HepG2 (cell line): ENCODE data around the gene DHX8. TPM values are rescaled to one million over a fixed set of nuclear protein-coding genes. Genes with fewer than 3 reads are reported as not detected.

Source experiments
- AHR ChIP-seq: IDR thresholded peaks from 2 replicates; pipeline ENCODE4 v1.6.1; 2018; ENCODE audit warnings: missing genetic modification reagents, missing compliant biosample characterization
- FOXJ3 ChIP-seq: sonication (generic); formaldehyde crosslinking; IDR thresholded peaks from 2 replicates; pipeline ENCODE4 v1.4.0; 2020; ENCODE audit warnings: missing genetic modification reagents, mild to moderate bottlenecking, borderline replicate concordance
- HDAC6 ChIP-seq: fragments of 200-600 bp; sonication (generic); IDR thresholded peaks from 2 replicates; pipeline ENCODE4 v1.7.0; 2017; ENCODE audit warnings: mild to moderate bottlenecking, antibody characterized with exemption, low read length, low read depth
- ISL2 ChIP-seq: sonication (generic); formaldehyde crosslinking; IDR thresholded peaks from 2 replicates; pipeline ENCODE4 v1.5.0; 2020; ENCODE audit warnings: missing genetic modification reagents
- KLF6 ChIP-seq: IDR thresholded peaks from 2 replicates; pipeline ENCODE4 v1.8.0; 2016; ENCODE audit warnings: missing biosample characterization, missing genetic modification reagents
- MBD4 ChIP-seq: IDR thresholded peaks from 2 replicates; pipeline ENCODE4 v1.6.1; 2012; ENCODE audit warnings: low read length, inconsistent platforms, borderline replicate concordance
- MEIS1 ChIP-seq: sonication (generic); formaldehyde crosslinking; IDR thresholded peaks from 2 replicates; pipeline ENCODE4 v1.9.0; 2021; ENCODE audit warnings: mild to moderate bottlenecking, missing genetic modification reagents, moderate library complexity, borderline replicate concordance
- NFYC ChIP-seq: IDR thresholded peaks from 2 replicates; pipeline ENCODE4 v1.6.1; 2016; ENCODE audit warnings: missing genetic modification reagents, missing compliant biosample characterization
- NR2F1 ChIP-seq, 2 experiments: fragments of 450-650 bp in 1 of 2; formaldehyde crosslinking in 1 of 2; IDR thresholded peaks; 2 replicates each; pipeline versions ENCODE4 v1.5.0 to v1.6.1; 2016 to 2020; ENCODE audit warnings: mild to moderate bottlenecking in 1 of 2, missing compliant biosample characterization in 1 of 2, missing genetic modification reagents in 1 of 2, moderate library complexity in 1 of 2
- NR3C1 ChIP-seq: sonication (generic); formaldehyde crosslinking; IDR thresholded peaks from 2 replicates; pipeline ENCODE4 v1.4.0; 2020; ENCODE audit warnings: missing genetic modification reagents
- SKI ChIP-seq: fragments of 450-650 bp; IDR thresholded peaks from one replicate; pipeline ENCODE4 v1.6.1; 2018; ENCODE audit warnings: mild to moderate bottlenecking; ENCODE audit not compliant: partially characterized antibody
- TMF1 ChIP-seq: sonication (generic); formaldehyde crosslinking; IDR thresholded peaks from 2 replicates; pipeline ENCODE4 v1.8.1; 2022; ENCODE audit warnings: low read depth, missing genetic modification reagents
- ZNF10 ChIP-seq: sonication (generic); formaldehyde crosslinking; IDR thresholded peaks from 2 replicates; pipeline ENCODE4 v1.4.0; 2020; ENCODE audit warnings: mild to moderate bottlenecking, low read depth, missing genetic modification reagents, borderline replicate concordance
- ZNF430 ChIP-seq: sonication (generic); formaldehyde crosslinking; IDR thresholded peaks from 2 replicates; pipeline ENCODE4 v1.9.0; 2021; ENCODE audit warnings: mild to moderate bottlenecking, missing genetic modification reagents
- ZNF468 ChIP-seq: sonication (generic); formaldehyde crosslinking; IDR thresholded peaks from 2 replicates; pipeline ENCODE4 v1.8.0; 2022; ENCODE audit warnings: mild to moderate bottlenecking, moderate library complexity, missing genetic modification reagents
- ZNF530 ChIP-seq: sonication (generic); formaldehyde crosslinking; IDR thresholded peaks from 2 replicates; pipeline ENCODE4 v1.5.0; 2020; ENCODE audit warnings: low read depth, mild to moderate bottlenecking, missing genetic modification reagents
- polyA plus RNA-seq, 8 experiments: library from polyadenylated mRNA; depleted of rRNA in 3 of 8; stranded (reverse) in 7 of 8; unstranded in 1 of 8; fragments of >200 nt; fragmentation: Illumina TruSeq in 4 of 8; extraction: Trizol in 4 of 8; gene quantifications; 2 replicates each; pipeline versions ENCODE4 v1.2.1 to v1.2.3, GENCODE V29; 2011 to 2016; ENCODE audit warnings: low read depth in 4 of 8, missing spikeins in 1 of 8, mixed read lengths in 1 of 8; ENCODE audit not compliant: insufficient read depth in 1 of 8
- total RNA-seq, 5 experiments: library from RNA; depleted of rRNA; stranded (reverse); fragments of >200 nt; fragmentation: Illumina TruSeq; extraction: Trizol; gene quantifications; 2 replicates each; pipeline ENCODE4 v1.2.3, GENCODE V29; 2016; ENCODE audit warnings: low read depth in 1 of 5
- TF ChIP-seq, protein P1 (sequence below): IDR thresholded peaks from 2 replicates; pipeline ENCODE4 v1.6.1; 2016; ENCODE audit warnings: mild to moderate bottlenecking
- TF ChIP-seq, protein P2 (sequence below): IDR thresholded peaks from 2 replicates; pipeline ENCODE4 v1.6.1; 2016; ENCODE audit warnings: mild to moderate bottlenecking, missing biosample characterization, missing genetic modification reagents
- TF ChIP-seq, protein P3 (sequence below): sonication (generic); formaldehyde crosslinking; IDR thresholded peaks from 2 replicates; pipeline ENCODE4 v1.8.1; 2022; ENCODE audit warnings: mild to moderate bottlenecking, missing genetic modification reagents
- TF ChIP-seq, protein P4 (sequence below): sonication (generic); formaldehyde crosslinking; conservative IDR thresholded peaks from 2 replicates; pipeline ENCODE4 v1.8.0; 2022; ENCODE audit warnings: low read depth, missing genetic modification reagents
- TF ChIP-seq, protein P5 (sequence below): sonication (generic); formaldehyde crosslinking; IDR thresholded peaks from 2 replicates; pipeline ENCODE4 v1.4.0; 2020; ENCODE audit warnings: mild to moderate bottlenecking, missing genetic modification reagents
- TF ChIP-seq, protein P6 (sequence below): sonication (generic); formaldehyde crosslinking; IDR thresholded peaks from 2 replicates; pipeline ENCODE4 v1.4.0; 2020; ENCODE audit warnings: low read depth, mild to moderate bottlenecking, missing genetic modification reagents

Gene DHX8
- total and polyA plus RNA-seq, 2 of the 13 experiments (the other 11 are each of a cell fraction or from before 2014, with no cell fraction given) = 24.8 to 48.9 TPM

DNA sequence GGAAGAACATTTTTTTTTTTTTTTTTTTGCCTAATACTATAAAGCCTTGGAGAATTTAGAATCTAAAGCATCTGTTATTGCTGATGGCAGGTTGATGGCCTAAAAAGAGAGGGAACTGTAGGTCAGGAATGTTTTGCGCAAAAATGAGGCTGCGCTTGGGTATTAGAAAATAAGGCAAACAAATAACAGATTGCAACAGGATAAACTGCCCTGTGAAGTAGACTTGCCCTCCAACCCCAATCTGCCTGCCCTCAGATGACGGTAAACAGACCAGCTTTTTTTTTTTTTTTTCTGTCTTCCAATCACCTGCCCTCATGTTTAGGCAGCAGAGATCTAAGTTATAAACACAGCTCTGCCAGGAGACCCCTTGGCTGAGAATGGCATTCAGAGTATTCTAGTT, 3.8 kb upstream of the DHX8 start (continued):
- no peak for TF ChIP-seq HDAC6
- TF ChIP-seq, protein P1, sequence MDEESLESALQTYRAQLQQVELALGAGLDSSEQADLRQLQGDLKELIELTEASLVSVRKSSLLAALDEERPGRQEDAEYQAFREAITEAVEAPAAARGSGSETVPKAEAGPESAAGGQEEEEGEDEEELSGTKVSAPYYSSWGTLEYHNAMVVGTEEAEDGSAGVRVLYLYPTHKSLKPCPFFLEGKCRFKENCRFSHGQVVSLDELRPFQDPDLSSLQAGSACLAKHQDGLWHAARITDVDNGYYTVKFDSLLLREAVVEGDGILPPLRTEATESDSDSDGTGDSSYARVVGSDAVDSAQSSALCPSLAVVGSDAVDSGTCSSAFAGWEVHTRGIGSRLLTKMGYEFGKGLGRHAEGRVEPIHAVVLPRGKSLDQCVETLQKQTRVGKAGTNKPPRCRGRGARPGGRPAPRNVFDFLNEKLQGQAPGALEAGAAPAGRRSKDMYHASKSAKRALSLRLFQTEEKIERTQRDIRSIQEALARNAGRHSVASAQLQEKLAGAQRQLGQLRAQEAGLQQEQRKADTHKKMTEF (CRISPR knock-in tag) = peak; percentile 84
- TF ChIP-seq, protein P2, sequence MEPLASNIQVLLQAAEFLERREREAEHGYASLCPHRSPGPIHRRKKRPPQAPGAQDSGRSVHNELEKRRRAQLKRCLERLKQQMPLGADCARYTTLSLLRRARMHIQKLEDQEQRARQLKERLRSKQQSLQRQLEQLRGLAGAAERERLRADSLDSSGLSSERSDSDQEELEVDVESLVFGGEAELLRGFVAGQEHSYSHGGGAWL (CRISPR knock-in tag) = no peak
- TF ChIP-seq, protein P3, sequence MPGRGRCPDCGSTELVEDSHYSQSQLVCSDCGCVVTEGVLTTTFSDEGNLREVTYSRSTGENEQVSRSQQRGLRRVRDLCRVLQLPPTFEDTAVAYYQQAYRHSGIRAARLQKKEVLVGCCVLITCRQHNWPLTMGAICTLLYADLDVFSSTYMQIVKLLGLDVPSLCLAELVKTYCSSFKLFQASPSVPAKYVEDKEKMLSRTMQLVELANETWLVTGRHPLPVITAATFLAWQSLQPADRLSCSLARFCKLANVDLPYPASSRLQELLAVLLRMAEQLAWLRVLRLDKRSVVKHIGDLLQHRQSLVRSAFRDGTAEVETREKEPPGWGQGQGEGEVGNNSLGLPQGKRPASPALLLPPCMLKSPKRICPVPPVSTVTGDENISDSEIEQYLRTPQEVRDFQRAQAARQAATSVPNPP (CRISPR knock-in tag) = no peak
- peak; percentile 97 for TF ChIP-seq FOXJ3 (CRISPR knock-in tag)
- no peak for TF ChIP-seq AHR (CRISPR knock-in tag)
- TF ChIP-seq MEIS1 (CRISPR knock-in tag) = 0 out of 2 replicates have a peak, but pooled peaks have one; percentile 47
- TF ChIP-seq NR2F1 (CRISPR knock-in tag; IDR thresholded peaks at IDR 0.05) = peak; percentile 83 to 88
- TF ChIP-seq MBD4 = peak; percentile 63; the same call in 1 of the 2 replicates
- no peak for TF ChIP-seq TMF1 (CRISPR knock-in tag)
- TF ChIP-seq NFYC (CRISPR knock-in tag) = peak; percentile 55
- TF ChIP-seq, protein P4, sequence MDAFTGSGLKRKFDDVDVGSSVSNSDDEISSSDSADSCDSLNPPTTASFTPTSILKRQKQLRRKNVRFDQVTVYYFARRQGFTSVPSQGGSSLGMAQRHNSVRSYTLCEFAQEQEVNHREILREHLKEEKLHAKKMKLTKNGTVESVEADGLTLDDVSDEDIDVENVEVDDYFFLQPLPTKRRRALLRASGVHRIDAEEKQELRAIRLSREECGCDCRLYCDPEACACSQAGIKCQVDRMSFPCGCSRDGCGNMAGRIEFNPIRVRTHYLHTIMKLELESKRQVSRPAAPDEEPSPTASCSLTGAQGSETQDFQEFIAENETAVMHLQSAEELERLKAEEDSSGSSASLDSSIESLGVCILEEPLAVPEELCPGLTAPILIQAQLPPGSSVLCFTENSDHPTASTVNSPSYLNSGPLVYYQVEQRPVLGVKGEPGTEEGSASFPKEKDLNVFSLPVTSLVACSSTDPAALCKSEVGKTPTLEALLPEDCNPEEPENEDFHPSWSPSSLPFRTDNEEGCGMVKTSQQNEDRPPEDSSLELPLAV (CRISPR knock-in tag) = no peak
- no peak for TF ChIP-seq ZNF530 (CRISPR knock-in tag)
- TF ChIP-seq NR3C1 (CRISPR knock-in tag) = no peak
- peak; percentile 51; the same call in 1 of the 2 replicates for TF ChIP-seq ZNF430
- TF ChIP-seq ZNF10 (CRISPR knock-in tag) = no peak
- peak; percentile 80; the same call in 1 of the 2 replicates for TF ChIP-seq KLF6 (CRISPR knock-in tag)
- TF ChIP-seq, protein P5, sequence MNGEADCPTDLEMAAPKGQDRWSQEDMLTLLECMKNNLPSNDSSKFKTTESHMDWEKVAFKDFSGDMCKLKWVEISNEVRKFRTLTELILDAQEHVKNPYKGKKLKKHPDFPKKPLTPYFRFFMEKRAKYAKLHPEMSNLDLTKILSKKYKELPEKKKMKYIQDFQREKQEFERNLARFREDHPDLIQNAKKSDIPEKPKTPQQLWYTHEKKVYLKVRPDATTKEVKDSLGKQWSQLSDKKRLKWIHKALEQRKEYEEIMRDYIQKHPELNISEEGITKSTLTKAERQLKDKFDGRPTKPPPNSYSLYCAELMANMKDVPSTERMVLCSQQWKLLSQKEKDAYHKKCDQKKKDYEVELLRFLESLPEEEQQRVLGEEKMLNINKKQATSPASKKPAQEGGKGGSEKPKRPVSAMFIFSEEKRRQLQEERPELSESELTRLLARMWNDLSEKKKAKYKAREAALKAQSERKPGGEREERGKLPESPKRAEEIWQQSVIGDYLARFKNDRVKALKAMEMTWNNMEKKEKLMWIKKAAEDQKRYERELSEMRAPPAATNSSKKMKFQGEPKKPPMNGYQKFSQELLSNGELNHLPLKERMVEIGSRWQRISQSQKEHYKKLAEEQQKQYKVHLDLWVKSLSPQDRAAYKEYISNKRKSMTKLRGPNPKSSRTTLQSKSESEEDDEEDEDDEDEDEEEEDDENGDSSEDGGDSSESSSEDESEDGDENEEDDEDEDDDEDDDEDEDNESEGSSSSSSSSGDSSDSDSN (CRISPR knock-in tag) = no peak
- TF ChIP-seq, protein P6, sequence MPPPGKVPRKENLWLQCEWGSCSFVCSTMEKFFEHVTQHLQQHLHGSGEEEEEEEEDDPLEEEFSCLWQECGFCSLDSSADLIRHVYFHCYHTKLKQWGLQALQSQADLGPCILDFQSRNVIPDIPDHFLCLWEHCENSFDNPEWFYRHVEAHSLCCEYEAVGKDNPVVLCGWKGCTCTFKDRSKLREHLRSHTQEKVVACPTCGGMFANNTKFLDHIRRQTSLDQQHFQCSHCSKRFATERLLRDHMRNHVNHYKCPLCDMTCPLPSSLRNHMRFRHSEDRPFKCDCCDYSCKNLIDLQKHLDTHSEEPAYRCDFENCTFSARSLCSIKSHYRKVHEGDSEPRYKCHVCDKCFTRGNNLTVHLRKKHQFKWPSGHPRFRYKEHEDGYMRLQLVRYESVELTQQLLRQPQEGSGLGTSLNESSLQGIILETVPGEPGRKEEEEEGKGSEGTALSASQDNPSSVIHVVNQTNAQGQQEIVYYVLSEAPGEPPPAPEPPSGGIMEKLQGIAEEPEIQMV = 0 out of 2 replicates have a peak, but pooled peaks have one; percentile 68
- peak; percentile 82 for TF ChIP-seq ISL2 (CRISPR knock-in tag)
- TF ChIP-seq SKI = peak; percentile 40
- TF ChIP-seq ZNF468 (CRISPR knock-in tag) = no peak
